KBM-7 (cell line): ENCODE data around the gene TMEM115.

Experiments
- DNase-seq: peaks from one replicate; pipeline ENCODE4 v3.0.0-alpha.2; 2015
- in situ Hi-C: fragments of 300-500 bp; cut with MboI; formaldehyde crosslinking; loops from 2 replicates; pipeline ENCODE4 v1.14.3; 2020; ENCODE audit warnings: low sequenced_read_pairs, low pct_unique_long_range_greater_than_20kb, mixed read lengths

Gene TMEM115, protein sequence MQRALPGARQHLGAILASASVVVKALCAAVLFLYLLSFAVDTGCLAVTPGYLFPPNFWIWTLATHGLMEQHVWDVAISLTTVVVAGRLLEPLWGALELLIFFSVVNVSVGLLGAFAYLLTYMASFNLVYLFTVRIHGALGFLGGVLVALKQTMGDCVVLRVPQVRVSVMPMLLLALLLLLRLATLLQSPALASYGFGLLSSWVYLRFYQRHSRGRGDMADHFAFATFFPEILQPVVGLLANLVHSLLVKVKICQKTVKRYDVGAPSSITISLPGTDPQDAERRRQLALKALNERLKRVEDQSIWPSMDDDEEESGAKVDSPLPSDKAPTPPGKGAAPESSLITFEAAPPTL

GRCh38 chr3:50358911-50359759, at the start of gene TMEM115:
Gene TMEM115, minus strand, starts transcription at chr3:50359521. Its CDS starts 458 bp downstream, at chr3:50359063.
- in situ Hi-C loops = no loop called here
- peak; percentile 96 for DNase-seq

DNA sequence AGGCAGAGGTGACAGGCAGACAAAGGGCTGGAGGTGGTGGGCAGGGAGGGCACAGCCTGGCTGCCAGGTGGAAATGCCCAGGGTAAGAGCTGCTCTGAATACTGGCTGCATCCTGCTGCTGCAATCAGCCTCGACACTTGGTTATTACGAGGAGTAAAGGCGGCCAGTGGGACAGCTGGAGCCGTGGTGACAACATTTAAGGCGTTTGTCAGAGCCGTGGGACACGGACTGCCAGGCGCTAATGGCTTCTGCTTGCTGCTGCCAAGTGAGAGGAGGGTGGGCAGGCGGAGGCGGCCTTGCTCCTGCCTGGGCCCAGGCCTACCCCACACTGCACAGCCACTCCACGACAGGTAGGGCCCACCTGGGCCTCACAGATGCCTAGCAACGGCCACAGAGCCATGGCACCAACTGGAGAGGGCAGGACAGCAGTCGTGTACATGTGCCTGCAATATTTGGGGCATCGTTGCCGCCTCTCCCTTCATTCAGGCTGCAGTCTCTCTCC, 49.2 kb upstream of the TMEM115 start:
- no peak for DNase-seq
- in situ Hi-C loops = no loop called here

GRCh38 chr3:50406487-50406886, 47.2 kb upstream of the TMEM115 start:
- DNase-seq = no peak
- in situ Hi-C loops = no loop called here

DNA sequence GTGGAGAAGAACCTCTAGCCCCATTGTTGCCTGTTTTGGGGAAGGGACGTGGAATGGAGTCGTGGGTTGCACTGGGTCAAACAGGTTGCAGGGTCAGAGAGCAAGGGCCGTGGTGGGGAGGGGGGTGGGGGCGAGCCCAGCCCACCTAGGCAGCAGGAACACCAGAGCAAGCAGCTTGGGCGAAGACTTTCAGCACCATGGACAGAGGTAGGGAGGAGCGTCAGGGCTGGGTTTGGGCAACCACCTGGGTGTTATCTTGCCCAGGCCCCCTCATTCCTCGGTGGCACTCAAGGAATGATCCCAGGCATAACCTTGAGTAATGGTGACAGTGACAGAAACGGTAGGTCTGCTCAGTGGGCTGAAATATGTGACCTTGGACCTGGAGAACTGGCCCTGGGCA, 45.9 kb upstream of the TMEM115 start:
- in situ Hi-C loops = no loop called here
- DNase-seq = peak; percentile 27

GRCh38 chr3:50401978-50402595, 42.8 kb upstream of the TMEM115 start:
- DNase-seq = no peak
- in situ Hi-C loops = no loop called here

DNA sequence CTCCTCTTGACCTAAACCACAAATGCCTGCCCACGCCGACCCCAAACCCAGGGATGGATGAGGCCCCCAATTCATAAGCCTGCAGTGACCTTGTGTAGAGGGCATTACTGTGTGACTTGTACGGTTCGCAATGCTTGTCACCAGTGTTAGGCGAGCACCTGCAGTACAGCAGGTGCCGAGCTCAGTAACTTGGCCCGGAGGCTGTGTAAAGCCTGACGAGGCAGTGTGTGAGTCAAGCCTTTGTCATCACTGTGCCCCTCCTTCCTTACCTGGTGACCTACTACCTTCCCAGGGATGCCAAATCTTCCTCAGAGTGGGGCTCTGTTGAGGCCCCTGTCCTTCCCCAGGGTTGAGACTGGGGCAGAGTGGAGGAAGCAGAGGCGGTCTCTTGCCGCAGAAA, 37.2 kb upstream of the TMEM115 start:
- no peak for DNase-seq
- in situ Hi-C loops = no loop called here

GRCh38 chr3:50395070-50395860, 35.9 kb upstream of the TMEM115 start:
- DNase-seq = no peak

DNA sequence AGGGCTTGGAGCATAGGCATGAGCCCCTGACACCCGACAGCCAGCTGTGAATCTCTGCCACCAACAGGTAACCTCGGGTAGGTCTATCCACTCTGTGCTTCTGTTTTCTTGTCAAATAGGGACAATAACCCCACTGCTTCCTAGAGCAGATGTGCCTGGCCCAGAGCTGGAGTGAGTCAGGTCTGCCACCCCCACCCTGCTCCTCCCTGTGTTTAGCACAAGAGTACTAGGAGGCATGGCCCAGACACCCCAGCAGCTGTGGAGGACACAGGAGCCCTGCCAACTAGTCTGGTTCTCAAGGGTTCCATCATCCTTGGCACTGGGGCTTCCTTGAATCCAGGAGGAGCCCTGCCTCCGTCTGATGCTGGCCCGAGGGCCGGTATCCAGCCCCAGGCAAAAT, 33.7 kb upstream of the TMEM115 start:
- in situ Hi-C loops = no loop called here
- no peak for DNase-seq

More at GRCh38 chr3:50395070-50395860, 35.9 kb upstream of the TMEM115 start:
- in situ Hi-C loops = no loop called here

DNA sequence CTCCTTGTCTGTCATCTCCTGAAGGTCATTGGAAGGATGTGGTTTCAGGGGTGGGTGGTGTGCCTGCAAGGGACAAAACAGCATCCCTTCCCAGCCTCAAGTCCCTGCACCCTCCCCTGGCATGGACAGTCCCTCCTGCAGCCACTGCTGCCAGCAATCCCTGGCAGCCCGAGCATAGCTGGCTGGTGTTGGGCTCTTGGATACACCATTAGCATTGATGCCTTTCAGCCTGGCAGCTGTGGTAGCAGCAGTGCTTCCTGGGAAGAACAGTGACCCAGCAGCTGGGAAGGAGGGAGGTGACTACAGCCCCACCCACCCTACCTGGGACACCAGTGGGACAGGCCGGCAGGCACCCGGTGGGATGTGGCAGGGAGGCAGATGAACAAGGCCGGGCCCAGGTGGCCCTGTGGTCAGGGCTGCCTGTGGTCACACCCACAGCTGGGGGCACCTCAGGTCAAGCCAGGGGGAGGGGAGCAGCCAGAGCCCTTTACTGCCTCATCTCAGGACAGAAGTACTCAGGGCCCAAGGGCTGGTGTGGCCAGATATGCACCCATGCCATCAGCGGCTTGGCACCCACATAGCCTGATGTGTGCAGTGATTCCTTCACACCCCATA, 32.9 kb upstream of the TMEM115 start:
- in situ Hi-C loops = no loop called here
- DNase-seq = no peak

GRCh38 chr3:50390508-50391224, 31.3 kb upstream of the TMEM115 start:
- in situ Hi-C loops = no loop called here
- no peak for DNase-seq

GRCh38 chr3:50389414-50389767, 30.1 kb upstream of the TMEM115 start:
- in situ Hi-C loops = no loop called here
- DNase-seq = no peak

GRCh38 chr3:50388720-50389413, 29.5 kb upstream of the TMEM115 start:
- in situ Hi-C loops = no loop called here
- DNase-seq = no peak

DNA sequence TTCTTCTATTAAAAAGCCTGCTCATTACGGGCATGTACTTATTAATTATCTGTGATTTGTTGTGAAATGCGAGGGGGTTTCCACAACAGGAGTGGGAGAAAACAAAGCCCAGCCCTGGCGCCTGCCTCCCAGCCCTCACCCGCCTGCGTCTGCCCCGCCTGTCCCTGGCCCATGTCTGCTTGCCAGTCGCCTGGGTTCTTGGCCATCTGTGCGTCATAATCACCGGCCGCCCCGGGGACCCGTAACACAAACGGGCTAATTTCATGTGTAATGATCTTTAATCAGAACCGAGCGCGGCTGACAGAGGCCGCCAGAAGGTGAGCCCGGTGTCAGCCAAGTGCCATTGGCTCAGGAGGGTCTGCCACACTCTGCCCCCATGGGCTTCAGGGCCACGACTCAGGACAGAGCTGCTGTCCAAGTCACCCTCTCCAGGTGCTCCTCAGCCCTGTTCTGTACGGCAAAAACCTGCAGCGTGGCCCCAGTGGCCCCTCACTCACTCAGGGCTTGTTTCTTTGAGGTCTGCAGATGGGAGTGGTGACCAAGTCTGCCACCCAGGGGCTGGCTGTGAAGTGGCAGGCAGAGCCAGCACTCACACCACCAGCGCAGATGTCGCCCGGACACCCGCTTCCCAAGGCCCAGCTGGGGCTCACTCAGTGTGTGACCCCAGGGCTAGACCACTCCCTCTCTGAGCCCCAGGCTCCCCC, 28.8 kb upstream of the TMEM115 start:
- in situ Hi-C loops = no loop called here
- peak; percentile 30 for DNase-seq

- no peak for DNase-seq
- in situ Hi-C loops = no loop called here
Measured at GRCh38 chr3:50385754-50386153, 26.4 kb upstream of the TMEM115 start.

DNA sequence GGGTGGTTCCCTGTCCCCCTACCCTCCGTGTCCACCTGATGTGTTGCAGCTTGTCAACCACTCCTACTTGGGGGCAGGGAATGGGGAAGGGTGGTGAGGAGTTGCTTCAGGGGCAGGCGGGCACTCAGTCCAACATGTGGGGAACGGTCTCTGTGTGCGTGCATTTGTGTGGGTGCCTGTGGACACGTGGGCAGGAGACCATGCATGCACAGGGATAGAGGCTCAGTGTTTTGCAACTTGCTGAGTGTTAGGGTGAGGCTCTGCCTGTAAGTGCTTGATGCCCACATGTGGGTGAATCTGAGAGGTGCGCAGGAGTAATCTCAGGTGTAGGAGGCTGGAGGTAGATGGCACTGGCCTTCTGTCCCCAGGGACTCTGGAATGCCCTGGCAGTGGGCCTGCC, 24.4 kb upstream of the TMEM115 start:
- DNase-seq = no peak
- in situ Hi-C loops = no loop called here

GRCh38 chr3:50382722-50383121, 23.4 kb upstream of the TMEM115 start:
- in situ Hi-C loops = no loop called here
- DNase-seq = no peak

DNA sequence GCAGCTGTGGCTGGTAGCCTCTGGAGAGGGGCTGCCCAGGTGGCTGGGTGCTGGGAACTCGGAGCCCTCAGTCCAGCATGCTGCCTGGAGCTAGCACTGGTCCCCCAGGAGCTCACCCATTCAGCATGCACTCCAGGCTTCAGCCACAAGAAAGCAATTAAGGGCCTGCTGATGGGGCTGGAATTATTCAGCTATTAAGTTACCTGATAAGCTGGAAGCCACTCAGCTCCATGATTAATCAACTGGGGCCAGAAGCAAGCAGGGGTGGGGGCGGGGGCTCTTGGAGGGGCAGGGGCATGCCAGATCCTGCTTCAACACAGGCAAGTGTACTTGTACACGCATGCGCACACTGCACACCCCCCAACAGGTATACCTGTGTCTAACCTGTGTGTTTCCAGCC, 22.1 kb upstream of the TMEM115 start:
- in situ Hi-C loops = no loop called here
- no peak for DNase-seq
